Transverse colon (tissue), 4 donors: ENCODE data around the gene PLD3.

Experiments
- EP300 ChIP-seq: sonication (generic); formaldehyde crosslinking; IDR thresholded peaks from one replicate; pipeline ENCODE4 v1.6.1; 2017; ENCODE audit warnings: antibody characterized with exemption, low read depth
- POLR2A ChIP-seq: fragments of 450-650 bp; IDR thresholded peaks from one replicate; pipeline ENCODE4 v1.6.1; 2016; ENCODE audit warnings: antibody characterized with exemption, mild to moderate bottlenecking, moderate library complexity
- POLR2AphosphoS5 ChIP-seq, 3 donors: sonication (generic); formaldehyde crosslinking; IDR thresholded peaks; one replicate each; pipeline ENCODE4 v1.6.1; 2016; ENCODE audit warnings: antibody characterized with exemption in 3 of 3
- TF ChIP-seq, protein P1 (sequence below), 5 experiments: fragments of 200-600 bp in 3 of 5; fragments of 450-650 bp in 2 of 5; sonication (generic) in 3 of 5; IDR thresholded peaks; 1 replicate in 2 of 5; 2 replicates in 3 of 5; pipeline ENCODE4 v1.5.1; 2016 to 2017; ENCODE audit warnings: antibody characterized with exemption in 5 of 5, inconsistent platforms in 3 of 5, mild to moderate bottlenecking in 2 of 5, moderate library complexity in 1 of 5

DNA sequence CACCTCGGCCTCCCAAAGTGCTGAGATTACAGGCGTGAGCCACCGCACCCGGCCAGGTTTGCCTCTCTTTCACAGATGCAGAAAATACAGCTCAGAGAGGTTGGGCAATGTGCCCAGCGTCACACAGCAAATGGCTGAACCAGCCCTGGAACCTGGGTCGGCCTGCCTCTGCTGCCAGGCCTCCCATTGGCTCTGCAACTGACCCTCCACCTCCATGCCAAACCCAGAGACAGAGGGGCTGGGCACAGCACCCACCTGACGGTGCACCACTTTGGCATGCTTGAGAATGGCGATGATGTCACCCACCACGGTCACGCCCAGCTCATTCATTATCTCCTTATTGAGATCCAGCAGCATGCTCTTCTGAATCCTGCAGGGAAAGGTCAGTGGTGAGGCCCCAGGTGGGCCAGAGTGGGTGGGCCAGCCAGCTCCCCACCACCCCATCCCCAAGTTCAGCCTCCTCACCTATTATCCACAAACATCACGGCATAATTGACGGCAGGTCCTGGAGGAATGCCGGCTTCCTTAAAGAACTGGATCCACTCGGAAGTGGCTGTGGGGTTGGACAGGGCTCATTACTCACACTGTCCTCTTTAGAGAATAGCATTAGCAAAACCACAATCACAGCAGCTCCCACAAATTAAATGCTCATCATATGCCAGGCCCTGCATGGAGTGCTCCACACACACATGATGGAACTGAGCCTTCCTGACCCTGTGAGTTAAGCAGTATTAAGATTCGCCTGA, 12.5 kb upstream of the PLD3 start:
- TF ChIP-seq, protein P1, sequence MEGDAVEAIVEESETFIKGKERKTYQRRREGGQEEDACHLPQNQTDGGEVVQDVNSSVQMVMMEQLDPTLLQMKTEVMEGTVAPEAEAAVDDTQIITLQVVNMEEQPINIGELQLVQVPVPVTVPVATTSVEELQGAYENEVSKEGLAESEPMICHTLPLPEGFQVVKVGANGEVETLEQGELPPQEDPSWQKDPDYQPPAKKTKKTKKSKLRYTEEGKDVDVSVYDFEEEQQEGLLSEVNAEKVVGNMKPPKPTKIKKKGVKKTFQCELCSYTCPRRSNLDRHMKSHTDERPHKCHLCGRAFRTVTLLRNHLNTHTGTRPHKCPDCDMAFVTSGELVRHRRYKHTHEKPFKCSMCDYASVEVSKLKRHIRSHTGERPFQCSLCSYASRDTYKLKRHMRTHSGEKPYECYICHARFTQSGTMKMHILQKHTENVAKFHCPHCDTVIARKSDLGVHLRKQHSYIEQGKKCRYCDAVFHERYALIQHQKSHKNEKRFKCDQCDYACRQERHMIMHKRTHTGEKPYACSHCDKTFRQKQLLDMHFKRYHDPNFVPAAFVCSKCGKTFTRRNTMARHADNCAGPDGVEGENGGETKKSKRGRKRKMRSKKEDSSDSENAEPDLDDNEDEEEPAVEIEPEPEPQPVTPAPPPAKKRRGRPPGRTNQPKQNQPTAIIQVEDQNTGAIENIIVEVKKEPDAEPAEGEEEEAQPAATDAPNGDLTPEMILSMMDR (IDR thresholded peaks at IDR 0.05): no peak
- TF ChIP-seq POLR2AphosphoS5 (IDR thresholded peaks at IDR 0.05) (no peak), EP300 (no peak), POLR2A (no peak)
